Measurements from ENCODE around the gene PLCH1.

DNA sequence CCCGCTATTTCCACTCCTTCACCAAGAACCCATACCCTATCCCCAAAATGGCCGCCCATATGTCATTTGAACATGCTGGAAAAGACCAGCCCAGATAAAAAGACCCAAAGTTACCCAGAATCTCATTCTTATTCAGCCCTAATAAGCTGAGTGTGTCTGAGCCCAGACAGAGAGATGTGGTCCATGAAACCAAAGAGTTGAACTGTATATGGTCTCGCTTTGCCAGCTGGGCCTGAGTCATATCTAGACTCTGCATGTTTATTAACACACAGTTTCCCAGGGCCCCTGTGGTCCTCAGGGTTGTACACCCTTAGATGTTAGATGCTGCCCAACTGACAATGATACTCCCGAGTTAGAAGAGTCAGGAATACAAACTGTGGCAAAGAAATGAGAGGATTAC lies 249.5 kb downstream of the PLCH1 start:
- TF ChIP-seq, protein P1, sequence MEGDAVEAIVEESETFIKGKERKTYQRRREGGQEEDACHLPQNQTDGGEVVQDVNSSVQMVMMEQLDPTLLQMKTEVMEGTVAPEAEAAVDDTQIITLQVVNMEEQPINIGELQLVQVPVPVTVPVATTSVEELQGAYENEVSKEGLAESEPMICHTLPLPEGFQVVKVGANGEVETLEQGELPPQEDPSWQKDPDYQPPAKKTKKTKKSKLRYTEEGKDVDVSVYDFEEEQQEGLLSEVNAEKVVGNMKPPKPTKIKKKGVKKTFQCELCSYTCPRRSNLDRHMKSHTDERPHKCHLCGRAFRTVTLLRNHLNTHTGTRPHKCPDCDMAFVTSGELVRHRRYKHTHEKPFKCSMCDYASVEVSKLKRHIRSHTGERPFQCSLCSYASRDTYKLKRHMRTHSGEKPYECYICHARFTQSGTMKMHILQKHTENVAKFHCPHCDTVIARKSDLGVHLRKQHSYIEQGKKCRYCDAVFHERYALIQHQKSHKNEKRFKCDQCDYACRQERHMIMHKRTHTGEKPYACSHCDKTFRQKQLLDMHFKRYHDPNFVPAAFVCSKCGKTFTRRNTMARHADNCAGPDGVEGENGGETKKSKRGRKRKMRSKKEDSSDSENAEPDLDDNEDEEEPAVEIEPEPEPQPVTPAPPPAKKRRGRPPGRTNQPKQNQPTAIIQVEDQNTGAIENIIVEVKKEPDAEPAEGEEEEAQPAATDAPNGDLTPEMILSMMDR (IDR thresholded peaks at IDR 0.05) = no peak
- no peak for TF ChIP-seq EZH2 (IDR thresholded peaks at IDR 0.05)
- TF ChIP-seq EZH2phosphoT487 (IDR thresholded peaks at IDR 0.05) = no peak

Measured in neural progenitor cell (in vitro differentiated cells).